Measurements from ENCODE around the gene ZFP30. TPM values are rescaled to one million over a fixed set of nuclear protein-coding genes. Genes with fewer than 3 reads are reported as not detected.

The ZFP30 gene
- total RNA-seq, 1 donor from 2014 or later = 39.6 TPM

- Histone ChIP-seq H3K4me3 (no peak overlapping the region), H3K9me3 (ENCODE audit: low read depth) (no peaks in the 10 kb centered on the region), H4K20me1 (ENCODE audit: low read depth) (no peaks in the 10 kb centered on the region), H3K36me3 (peaks cover 5% of the 10 kb centered on the region), H3K27ac (no peak overlapping the region), H3K27me3 (no peaks in the 10 kb centered on the region), H3K9ac (no peak overlapping the region), H2AFZ (replicated peaks) (no peak overlapping the region), H3K4me2 (no peak overlapping the region), H3K4me1 (no peaks in the 10 kb centered on the region), H3K79me2 (ENCODE audit: low read depth) (no peaks in the 10 kb centered on the region), H3F3A (ENCODE audit: low read depth) (no peaks in the 10 kb centered on the region)
- H3K9me3 Mint-ChIP-seq = peaks cover 56% of the 10 kb centered on the region
- H3K27me3 Mint-ChIP-seq (ENCODE audit: insufficient read depth, low read depth) = peaks cover 4% of the 10 kb centered on the region
- H3K4me3 Mint-ChIP-seq = no peak overlapping the region
- H3K36me3 Mint-ChIP-seq = peaks cover 50% of the 10 kb centered on the region
- H3K4me1 Mint-ChIP-seq = no peaks in the 10 kb centered on the region
- TF ChIP-seq, protein P1, sequence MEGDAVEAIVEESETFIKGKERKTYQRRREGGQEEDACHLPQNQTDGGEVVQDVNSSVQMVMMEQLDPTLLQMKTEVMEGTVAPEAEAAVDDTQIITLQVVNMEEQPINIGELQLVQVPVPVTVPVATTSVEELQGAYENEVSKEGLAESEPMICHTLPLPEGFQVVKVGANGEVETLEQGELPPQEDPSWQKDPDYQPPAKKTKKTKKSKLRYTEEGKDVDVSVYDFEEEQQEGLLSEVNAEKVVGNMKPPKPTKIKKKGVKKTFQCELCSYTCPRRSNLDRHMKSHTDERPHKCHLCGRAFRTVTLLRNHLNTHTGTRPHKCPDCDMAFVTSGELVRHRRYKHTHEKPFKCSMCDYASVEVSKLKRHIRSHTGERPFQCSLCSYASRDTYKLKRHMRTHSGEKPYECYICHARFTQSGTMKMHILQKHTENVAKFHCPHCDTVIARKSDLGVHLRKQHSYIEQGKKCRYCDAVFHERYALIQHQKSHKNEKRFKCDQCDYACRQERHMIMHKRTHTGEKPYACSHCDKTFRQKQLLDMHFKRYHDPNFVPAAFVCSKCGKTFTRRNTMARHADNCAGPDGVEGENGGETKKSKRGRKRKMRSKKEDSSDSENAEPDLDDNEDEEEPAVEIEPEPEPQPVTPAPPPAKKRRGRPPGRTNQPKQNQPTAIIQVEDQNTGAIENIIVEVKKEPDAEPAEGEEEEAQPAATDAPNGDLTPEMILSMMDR (IDR thresholded peaks at IDR 0.05) = peak; percentile 18
- no peak for TF ChIP-seq EZH2phosphoT487 (IDR thresholded peaks at IDR 0.05)
- DNase-seq (ENCODE audit: low spot score) = peak; percentile 2
- no peak overlapping the region for H3K27ac Mint-ChIP-seq
Measured at GRCh38 chr19:37583340-37583739, 71.9 kb downstream of the ZFP30 start.

GRCh38 chr19:37572203-37572602, 83.1 kb downstream of the ZFP30 start:
- no peak for DNase-seq (ENCODE audit: low spot score)
- H3K27ac Mint-ChIP-seq = no peak overlapping the region
- Histone ChIP-seq H2AFZ (replicated peaks) (no peak overlapping the region), H3K36me3 (peaks cover 14% of the 10 kb centered on the region), H4K20me1 (ENCODE audit: low read depth) (no peaks in the 10 kb centered on the region), H3K9me3 (ENCODE audit: low read depth) (peaks cover 25% of the 10 kb centered on the region), H3F3A (ENCODE audit: low read depth) (no peaks in the 10 kb centered on the region), H3K4me3 (no peak overlapping the region), H3K9ac (no peak overlapping the region), H3K4me1 (no peaks in the 10 kb centered on the region), H3K4me2 (no peak overlapping the region), H3K79me2 (ENCODE audit: low read depth) (no peaks in the 10 kb centered on the region), H3K27me3 (no peaks in the 10 kb centered on the region), H3K27ac (no peak overlapping the region)
- no peak overlapping the region for H3K4me3 Mint-ChIP-seq
- TF ChIP-seq, protein P1 (IDR thresholded peaks at IDR 0.05) = no peak
- TF ChIP-seq EZH2phosphoT487 (IDR thresholded peaks at IDR 0.05) = no peak
- no peak for TF ChIP-seq EZH2 (IDR thresholded peaks at IDR 0.05)
- H3K36me3 Mint-ChIP-seq = peaks cover 25% of the 10 kb centered on the region
- peaks cover 67% of the 10 kb centered on the region for H3K9me3 Mint-ChIP-seq
- H3K27me3 Mint-ChIP-seq (ENCODE audit: insufficient read depth, low read depth) = no peaks in the 10 kb centered on the region
- no peaks in the 10 kb centered on the region for H3K4me1 Mint-ChIP-seq

DNA sequence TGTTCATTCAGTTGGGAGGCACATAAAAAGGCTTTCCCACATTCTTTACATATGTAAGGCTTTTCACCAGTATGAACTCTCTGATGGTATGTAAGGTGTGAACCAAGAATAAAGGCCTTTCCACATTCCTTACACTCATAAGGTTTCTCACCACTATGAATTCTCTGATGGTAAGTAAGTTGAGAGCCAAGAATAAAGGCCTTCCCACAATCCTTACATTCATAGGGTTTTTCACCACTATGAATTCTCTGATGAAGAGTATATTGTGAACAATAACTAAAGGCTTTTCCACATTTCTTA, 89.9 kb downstream of the ZFP30 start:
- Mint-ChIP-seq H3K27ac (no peak overlapping the region), H3K36me3 (peaks cover 52% of the 10 kb centered on the region), H3K27me3 (ENCODE audit: insufficient read depth, low read depth) (no peaks in the 10 kb centered on the region), H3K4me1 (no peaks in the 10 kb centered on the region), H3K9me3 (peaks cover 89% of the 10 kb centered on the region), H3K4me3 (no peak overlapping the region)
- TF ChIP-seq, protein P1 (IDR thresholded peaks at IDR 0.05) = no peak
- TF ChIP-seq EZH2phosphoT487 (IDR thresholded peaks at IDR 0.05) (no peak), EZH2 (IDR thresholded peaks at IDR 0.05) (no peak)
- no peaks in the 10 kb centered on the region for H3K27me3 ChIP-seq
- no peaks in the 10 kb centered on the region for H4K20me1 ChIP-seq (ENCODE audit: low read depth)
- no peak overlapping the region for H3K9ac ChIP-seq
- H2AFZ ChIP-seq (replicated peaks) = no peak overlapping the region
- H3K4me1 ChIP-seq = no peaks in the 10 kb centered on the region
- H3K4me3 ChIP-seq = no peak overlapping the region
- H3K27ac ChIP-seq = no peak overlapping the region
- no peaks in the 10 kb centered on the region for H3F3A ChIP-seq (ENCODE audit: low read depth)
- no peak for DNase-seq (ENCODE audit: low spot score)
- peaks cover 44% of the 10 kb centered on the region for H3K36me3 ChIP-seq
- H3K79me2 ChIP-seq (ENCODE audit: low read depth) = no peaks in the 10 kb centered on the region
- peaks cover 74% of the 10 kb centered on the region for H3K9me3 ChIP-seq (ENCODE audit: low read depth)
- no peak overlapping the region for H3K4me2 ChIP-seq
